ENCODE results near the gene RALGPS1.

GRCh38 chr9:127011772-127012171, 97.2 kb downstream of the RALGPS1 start:
- TF ChIP-seq CTCF (IDR thresholded peaks at IDR 0.05 in 4 of 5, conservative IDR thresholded peaks at IDR 0.05 in 1 of 5) (no peak), POLR2A (IDR thresholded peaks at IDR 0.05) (no peak)

All from gastrocnemius medialis (tissue), 4 donors.